Measurements from ENCODE around the gene GNB1L.

Gene GNB1L

GRCh38 chr22:19816372-19817119 is 38.1 kb downstream of the GNB1L start:
- no peaks in the 10 kb centered on the region for H3K27me3 Mint-ChIP-seq
- H3K36me3 Mint-ChIP-seq: peaks cover 13 to 32% of the 10 kb centered on the region in 2 donors
- H3K27ac Mint-ChIP-seq: no peak overlapping the region
- peaks cover 0 to 1% of the 10 kb centered on the region in 2 donors for H3K4me1 Mint-ChIP-seq
- ATAC-seq (replicated peaks) (no peak), DNase-seq (no peak)
- no peaks in the 10 kb centered on the region for H3K9me3 Mint-ChIP-seq
- H3K4me3 Mint-ChIP-seq: no peak overlapping the region

- ATAC-seq (replicated peaks) (no peak), DNase-seq (no peak)
- Mint-ChIP-seq H3K4me3 (no peak overlapping the region), H3K27ac (no peak overlapping the region), H3K36me3 (peaks cover 19 to 38% of the 10 kb centered on the region in 2 donors), H3K9me3 (no peaks in the 10 kb centered on the region), H3K27me3 (no peaks in the 10 kb centered on the region), H3K4me1 (peaks cover 0 to 1% of the 10 kb centered on the region in 2 donors)
Observed at GRCh38 chr22:19815823-19816290, 38.8 kb downstream of the GNB1L start.

GRCh38 chr22:19815093-19815822 is 39.4 kb downstream of the GNB1L start:
- H3K4me3 Mint-ChIP-seq: no peak overlapping the region
- no peak for ATAC-seq (replicated peaks)
- peaks cover 0 to 1% of the 10 kb centered on the region in 2 donors for H3K4me1 Mint-ChIP-seq
- H3K27ac Mint-ChIP-seq: no peak overlapping the region
- H3K36me3 Mint-ChIP-seq: peaks cover 23 to 42% of the 10 kb centered on the region in 2 donors
- no peaks in the 10 kb centered on the region for H3K9me3 Mint-ChIP-seq
- no peak for DNase-seq
- H3K27me3 Mint-ChIP-seq: no peaks in the 10 kb centered on the region

- Mint-ChIP-seq H3K27me3 (no peaks in the 10 kb centered on the region), H3K27ac (no peak overlapping the region), H3K4me3 (no peak overlapping the region), H3K36me3 (peaks cover 23 to 42% of the 10 kb centered on the region in 2 donors), H3K4me1 (peaks cover 0 to 1% of the 10 kb centered on the region in 2 donors), H3K9me3 (no peaks in the 10 kb centered on the region)
- no peak for DNase-seq
- ATAC-seq (replicated peaks): no peak
Observed at GRCh38 chr22:19814428-19814827, 40.2 kb downstream of the GNB1L start.

GRCh38 chr22:19812910-19813309 is 41.8 kb downstream of the GNB1L start:
- no peaks in the 10 kb centered on the region for H3K27me3 Mint-ChIP-seq
- DNase-seq: no peak
- H3K27ac Mint-ChIP-seq: no peak overlapping the region
- H3K4me3 Mint-ChIP-seq: no peak overlapping the region
- H3K4me1 Mint-ChIP-seq: peaks cover 0 to 1% of the 10 kb centered on the region in 2 donors
- H3K36me3 Mint-ChIP-seq: peaks cover 21 to 43% of the 10 kb centered on the region in 2 donors
- no peak for ATAC-seq (replicated peaks)
- H3K9me3 Mint-ChIP-seq: no peaks in the 10 kb centered on the region

GRCh38 chr22:19811811-19812771 is 42.6 kb downstream of the GNB1L start:
- peaks cover 21 to 43% of the 10 kb centered on the region in 2 donors for H3K36me3 Mint-ChIP-seq
- peaks cover 0 to 1% of the 10 kb centered on the region in 2 donors for H3K4me1 Mint-ChIP-seq
- no peak overlapping the region for H3K27ac Mint-ChIP-seq
- H3K27me3 Mint-ChIP-seq: no peaks in the 10 kb centered on the region
- no peak overlapping the region for H3K4me3 Mint-ChIP-seq
- H3K9me3 Mint-ChIP-seq: no peaks in the 10 kb centered on the region
- DNase-seq (no peak), ATAC-seq (replicated peaks) (no peak)

GRCh38 chr22:19811211-19811621 is 43.5 kb downstream of the GNB1L start:
- Mint-ChIP-seq H3K9me3 (no peaks in the 10 kb centered on the region), H3K27ac (no peak overlapping the region), H3K4me1 (peaks cover 0 to 1% of the 10 kb centered on the region in 2 donors), H3K36me3 (peaks cover 23 to 46% of the 10 kb centered on the region in 2 donors), H3K27me3 (no peaks in the 10 kb centered on the region), H3K4me3 (no peak overlapping the region)
- ATAC-seq (replicated peaks) (no peak), DNase-seq (no peak)

- H3K36me3 Mint-ChIP-seq: peaks cover 26 to 46% of the 10 kb centered on the region in 2 donors
- no peak overlapping the region for H3K4me3 Mint-ChIP-seq
- H3K4me1 Mint-ChIP-seq: peaks cover 0 to 1% of the 10 kb centered on the region in 2 donors
- ATAC-seq (replicated peaks): no peak
- H3K27ac Mint-ChIP-seq: no peak overlapping the region
- no peaks in the 10 kb centered on the region for H3K9me3 Mint-ChIP-seq
- H3K27me3 Mint-ChIP-seq: no peaks in the 10 kb centered on the region
- no peak for DNase-seq
Observed at GRCh38 chr22:19810381-19811201, 44.1 kb downstream of the GNB1L start.

GRCh38 chr22:19809741-19810140 is 44.9 kb downstream of the GNB1L start:
- no peak for DNase-seq
- no peak for ATAC-seq (replicated peaks)
- H3K36me3 Mint-ChIP-seq: peaks cover 30 to 52% of the 10 kb centered on the region in 2 donors
- H3K4me3 Mint-ChIP-seq: no peak overlapping the region
- H3K27me3 Mint-ChIP-seq: no peaks in the 10 kb centered on the region
- H3K9me3 Mint-ChIP-seq: no peaks in the 10 kb centered on the region
- peaks cover 0 to 1% of the 10 kb centered on the region in 2 donors for H3K4me1 Mint-ChIP-seq
- no peak overlapping the region for H3K27ac Mint-ChIP-seq

GRCh38 chr22:19808873-19809478 is 45.7 kb downstream of the GNB1L start:
- H3K9me3 Mint-ChIP-seq: no peaks in the 10 kb centered on the region
- peaks cover 30 to 48% of the 10 kb centered on the region in 2 donors for H3K36me3 Mint-ChIP-seq
- H3K27me3 Mint-ChIP-seq: no peaks in the 10 kb centered on the region
- H3K4me3 Mint-ChIP-seq: no peak overlapping the region
- H3K27ac Mint-ChIP-seq: no peak overlapping the region
- H3K4me1 Mint-ChIP-seq: no peaks in the 10 kb centered on the region
- DNase-seq (no peak), ATAC-seq (replicated peaks) (no peak)

- Mint-ChIP-seq H3K27me3 (no peaks in the 10 kb centered on the region), H3K4me3 (no peak overlapping the region), H3K36me3 (peaks cover 34 to 52% of the 10 kb centered on the region in 2 donors), H3K4me1 (no peaks in the 10 kb centered on the region), H3K9me3 (no peaks in the 10 kb centered on the region), H3K27ac (no peak overlapping the region)
- ATAC-seq (replicated peaks) (no peak), DNase-seq (no peak)
Observed at GRCh38 chr22:19807914-19808872, 46.5 kb downstream of the GNB1L start.

GRCh38 chr22:19807161-19807913 is 47.3 kb downstream of the GNB1L start:
- Mint-ChIP-seq H3K27me3 (no peaks in the 10 kb centered on the region), H3K9me3 (no peaks in the 10 kb centered on the region), H3K36me3 (peaks cover 35 to 52% of the 10 kb centered on the region in 2 donors), H3K27ac (no peak overlapping the region), H3K4me1 (no peaks in the 10 kb centered on the region), H3K4me3 (no peak overlapping the region)
- no peak for DNase-seq
- no peak for ATAC-seq (replicated peaks)
